Activated CD8-positive, alpha-beta memory T cell treated with anti-CD3 and anti-CD28 coated beads for 48 hours (primary cell): ENCODE data around the gene LSS.
"Not testable (repeated sequence)": the region's sequence is repeated elsewhere in the genome, so short reads cannot be mapped to it uniquely, and the experiment has no call there.

Experiments used
- DNase-seq, 3 experiments: peaks; one replicate each; pipeline ENCODE4 v3.0.0-alpha.2; 2020; ENCODE audit warnings: low read depth in 2 of 3, low spot score in 2 of 3

Gene LSS

GRCh38 chr21:46188226-46189212 lies 40.1 kb downstream of the LSS start:
- DNase-seq, result no peak

GRCh38 chr21:46187814-46188213 lies 40.8 kb downstream of the LSS start:
- DNase-seq, result no peak

GRCh38 chr21:46187261-46187660 lies 41.3 kb downstream of the LSS start:
- no peak for DNase-seq

- no peak for DNase-seq
Observed at GRCh38 chr21:46185716-46186115, 42.9 kb downstream of the LSS start.

GRCh38 chr21:46184625-46185555 lies 43.7 kb downstream of the LSS start:
- peak; percentile 39 to 61 (median 39) for DNase-seq

GRCh38 chr21:46183910-46184624 lies 44.5 kb downstream of the LSS start, which contains the start of gene SPATC1L:
SPATC1L (minus strand) TSS chr21:46184459; CDS start chr21:46182816, 1,643 bp downstream.
- no peak for DNase-seq

GRCh38 chr21:46183337-46183909 lies 45.2 kb downstream of the LSS start:
- DNase-seq, result not testable (repeated sequence)

GRCh38 chr21:46182548-46183336 lies 45.8 kb downstream of the LSS start:
- no peak for DNase-seq

GRCh38 chr21:46181953-46182547 lies 46.5 kb downstream of the LSS start:
- DNase-seq, result no peak

- no peak for DNase-seq
Observed at GRCh38 chr21:46181436-46181835, 47.1 kb downstream of the LSS start.

GRCh38 chr21:46180778-46181391 lies 47.7 kb downstream of the LSS start:
- DNase-seq, result no peak

- DNase-seq, result no peak
Observed at GRCh38 chr21:46180079-46180722, 48.4 kb downstream of the LSS start.

GRCh38 chr21:46179708-46180078 lies 48.9 kb downstream of the LSS start:
- DNase-seq, result no peak

GRCh38 chr21:46178961-46179360 lies 49.6 kb downstream of the LSS start:
- DNase-seq, result no peak

GRCh38 chr21:46176443-46177129 lies 52.0 kb downstream of the LSS start:
- DNase-seq, result not testable (repeated sequence)

GRCh38 chr21:46173573-46173972 lies 55.0 kb downstream of the LSS start:
- no peak for DNase-seq

GRCh38 chr21:46172863-46173528 lies 55.6 kb downstream of the LSS start:
- DNase-seq, result no peak
